Measurements from ENCODE around the gene AATF. TPM values are rescaled to one million over a fixed set of nuclear protein-coding genes. Genes with fewer than 3 reads are reported as not detected.
A peak's percentile ranks its signal among the peaks of the same experiment; 100 is the strongest.

The AATF gene
- total RNA-seq, 1 donor from 2014 or later: 31.3 TPM

DNA sequence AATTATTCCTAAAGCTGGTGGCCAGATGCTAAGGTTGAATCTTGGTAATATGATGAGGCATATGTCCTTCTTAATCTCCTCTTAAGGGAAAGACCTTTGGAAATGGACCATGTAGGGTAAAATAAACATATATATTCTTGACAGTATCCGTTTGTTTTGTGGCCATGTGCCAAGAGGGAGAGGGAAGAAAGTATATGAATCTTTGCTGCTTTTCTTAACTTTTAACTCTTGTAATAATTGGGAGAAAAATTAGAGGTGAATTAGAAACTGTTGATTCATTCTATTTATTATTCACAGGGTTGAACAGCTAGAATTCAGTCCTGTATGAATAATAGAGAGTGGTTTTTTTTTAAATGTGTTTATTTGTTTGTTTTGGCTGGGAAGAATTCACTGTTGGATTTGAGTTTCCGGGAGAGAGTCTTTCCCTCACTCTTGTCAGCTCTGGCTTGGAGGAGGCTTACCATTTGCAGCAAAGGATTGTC, 31.6 kb downstream of the AATF start:
- TF ChIP-seq, protein P1, sequence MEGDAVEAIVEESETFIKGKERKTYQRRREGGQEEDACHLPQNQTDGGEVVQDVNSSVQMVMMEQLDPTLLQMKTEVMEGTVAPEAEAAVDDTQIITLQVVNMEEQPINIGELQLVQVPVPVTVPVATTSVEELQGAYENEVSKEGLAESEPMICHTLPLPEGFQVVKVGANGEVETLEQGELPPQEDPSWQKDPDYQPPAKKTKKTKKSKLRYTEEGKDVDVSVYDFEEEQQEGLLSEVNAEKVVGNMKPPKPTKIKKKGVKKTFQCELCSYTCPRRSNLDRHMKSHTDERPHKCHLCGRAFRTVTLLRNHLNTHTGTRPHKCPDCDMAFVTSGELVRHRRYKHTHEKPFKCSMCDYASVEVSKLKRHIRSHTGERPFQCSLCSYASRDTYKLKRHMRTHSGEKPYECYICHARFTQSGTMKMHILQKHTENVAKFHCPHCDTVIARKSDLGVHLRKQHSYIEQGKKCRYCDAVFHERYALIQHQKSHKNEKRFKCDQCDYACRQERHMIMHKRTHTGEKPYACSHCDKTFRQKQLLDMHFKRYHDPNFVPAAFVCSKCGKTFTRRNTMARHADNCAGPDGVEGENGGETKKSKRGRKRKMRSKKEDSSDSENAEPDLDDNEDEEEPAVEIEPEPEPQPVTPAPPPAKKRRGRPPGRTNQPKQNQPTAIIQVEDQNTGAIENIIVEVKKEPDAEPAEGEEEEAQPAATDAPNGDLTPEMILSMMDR (IDR thresholded peaks at IDR 0.05; ENCODE audit: unreplicated experiment): no peak
- Mint-ChIP-seq H3K27ac (peak overlapping the region; percentile 81), H3K4me3 (peak overlapping the region; percentile 13), H3K4me1 (peaks cover 45% of the 10 kb centered on the region), H3K36me3 (peaks cover 6% of the 10 kb centered on the region), H3K9me3 (no peaks in the 10 kb centered on the region), H3K27me3 (ENCODE audit: low read depth) (no peaks in the 10 kb centered on the region)
- no peak for DNase-seq (ENCODE audit: low spot score in 2 of 2, unreplicated experiment in 2 of 2)

DNA sequence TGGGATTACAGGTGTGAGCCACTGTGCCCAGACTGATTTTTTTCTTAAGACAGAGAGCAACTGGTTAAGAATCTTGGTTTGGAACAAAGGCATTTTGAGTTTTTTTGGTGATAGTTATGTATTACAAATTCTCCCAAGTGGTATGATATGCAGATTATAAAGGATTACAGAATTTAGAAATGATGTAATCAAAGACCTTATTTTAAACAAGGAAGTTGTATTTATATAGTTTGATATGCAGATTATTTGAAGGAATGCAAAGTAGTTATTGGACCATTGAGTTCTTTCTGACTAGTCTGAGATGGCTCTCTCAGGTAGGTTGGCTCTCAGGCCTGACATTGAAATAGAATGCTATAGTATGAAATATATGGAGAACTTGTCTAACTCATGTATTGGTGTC, 34.9 kb downstream of the AATF start:
- H3K4me1 Mint-ChIP-seq: peaks cover 30% of the 10 kb centered on the region
- no peak overlapping the region for H3K4me3 Mint-ChIP-seq
- peaks cover 15% of the 10 kb centered on the region for H3K36me3 Mint-ChIP-seq
- H3K27ac Mint-ChIP-seq: no peak overlapping the region
- H3K9me3 Mint-ChIP-seq: no peaks in the 10 kb centered on the region
- TF ChIP-seq, protein P1 (IDR thresholded peaks at IDR 0.05; ENCODE audit: unreplicated experiment): no peak
- H3K27me3 Mint-ChIP-seq (ENCODE audit: low read depth): no peaks in the 10 kb centered on the region
- no peak for DNase-seq (ENCODE audit: low spot score in 2 of 2, unreplicated experiment in 2 of 2)

DNA sequence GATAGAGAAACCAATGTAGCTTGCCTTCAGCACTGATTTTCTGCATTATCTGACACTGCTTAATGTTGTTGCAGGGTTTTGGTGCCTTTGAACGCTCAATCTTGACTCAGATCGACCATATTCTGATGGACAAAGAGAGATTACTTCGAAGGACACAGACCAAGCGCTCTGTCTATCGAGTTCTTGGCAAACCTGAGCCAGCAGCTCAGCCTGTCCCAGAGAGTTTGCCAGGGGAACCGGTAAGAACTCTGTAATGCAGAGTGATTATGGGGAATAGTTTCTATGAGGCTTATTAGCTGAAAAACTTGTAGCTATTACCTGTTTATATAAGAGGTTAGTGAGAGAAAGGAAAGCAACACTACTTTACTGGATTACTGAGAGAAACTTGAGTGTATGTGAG, 40.4 kb downstream of the AATF start:
- Mint-ChIP-seq H3K36me3 (peaks cover 35% of the 10 kb centered on the region), H3K27ac (no peak overlapping the region), H3K4me1 (peaks cover 6% of the 10 kb centered on the region), H3K4me3 (no peak overlapping the region), H3K9me3 (no peaks in the 10 kb centered on the region), H3K27me3 (ENCODE audit: low read depth) (no peaks in the 10 kb centered on the region)
- no peak for DNase-seq (ENCODE audit: low spot score in 2 of 2, unreplicated experiment in 2 of 2)
- TF ChIP-seq, protein P1 (IDR thresholded peaks at IDR 0.05; ENCODE audit: unreplicated experiment): no peak

DNA sequence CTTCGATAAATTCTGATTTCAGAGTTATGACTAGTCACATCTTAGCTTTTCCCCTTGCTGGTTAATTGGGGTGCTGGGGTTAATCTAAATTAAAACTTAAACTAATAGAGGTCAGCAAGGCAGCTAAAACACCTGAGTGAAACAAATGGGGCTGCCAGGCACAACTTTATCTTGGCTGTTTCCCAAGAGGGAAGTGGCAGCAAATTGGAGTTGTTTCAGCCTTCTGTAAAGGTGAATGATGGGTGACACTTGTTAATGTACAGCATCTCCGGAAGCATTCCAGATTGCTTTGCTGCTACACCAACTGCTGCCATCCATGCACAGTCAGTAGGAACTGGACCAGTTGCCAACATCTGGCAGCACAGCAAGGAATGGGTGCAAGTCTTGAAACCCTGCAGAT, 43.9 kb downstream of the AATF start:
- Mint-ChIP-seq H3K4me1 (peaks cover 9% of the 10 kb centered on the region), H3K4me3 (no peak overlapping the region), H3K27ac (no peak overlapping the region), H3K27me3 (ENCODE audit: low read depth) (no peaks in the 10 kb centered on the region), H3K9me3 (peaks cover 9% of the 10 kb centered on the region), H3K36me3 (peaks cover 51% of the 10 kb centered on the region)
- DNase-seq (ENCODE audit: low spot score in 2 of 2, unreplicated experiment in 2 of 2): no peak
- TF ChIP-seq, protein P1 (IDR thresholded peaks at IDR 0.05; ENCODE audit: unreplicated experiment): no peak

DNA sequence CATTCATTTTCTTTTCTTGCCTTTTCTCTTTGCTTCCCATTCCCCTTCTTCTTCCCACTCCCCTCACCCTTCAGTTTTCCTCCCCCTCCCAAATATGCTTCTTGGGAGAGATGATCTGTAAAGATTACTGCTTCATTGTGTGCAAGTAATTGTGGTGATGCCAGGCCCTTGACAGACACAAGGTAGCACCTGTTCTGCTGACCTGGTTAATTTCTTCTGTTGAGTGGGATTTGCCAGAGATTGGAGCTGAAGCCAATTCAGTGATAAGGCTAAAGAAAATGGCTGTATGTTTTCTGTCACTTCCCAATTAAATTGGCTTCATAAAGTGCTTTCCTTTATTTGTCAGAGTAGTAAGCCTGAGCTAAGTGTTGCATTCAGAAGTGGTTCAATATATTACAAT, 44.5 kb downstream of the AATF start:
- TF ChIP-seq, protein P1 (IDR thresholded peaks at IDR 0.05; ENCODE audit: unreplicated experiment): no peak
- H3K36me3 Mint-ChIP-seq: peaks cover 55% of the 10 kb centered on the region
- H3K27ac Mint-ChIP-seq: no peak overlapping the region
- no peak for DNase-seq (ENCODE audit: low spot score in 2 of 2, unreplicated experiment in 2 of 2)
- peaks cover 9% of the 10 kb centered on the region for H3K4me1 Mint-ChIP-seq
- H3K9me3 Mint-ChIP-seq: peaks cover 13% of the 10 kb centered on the region
- no peak overlapping the region for H3K4me3 Mint-ChIP-seq
- no peaks in the 10 kb centered on the region for H3K27me3 Mint-ChIP-seq (ENCODE audit: low read depth)

DNA sequence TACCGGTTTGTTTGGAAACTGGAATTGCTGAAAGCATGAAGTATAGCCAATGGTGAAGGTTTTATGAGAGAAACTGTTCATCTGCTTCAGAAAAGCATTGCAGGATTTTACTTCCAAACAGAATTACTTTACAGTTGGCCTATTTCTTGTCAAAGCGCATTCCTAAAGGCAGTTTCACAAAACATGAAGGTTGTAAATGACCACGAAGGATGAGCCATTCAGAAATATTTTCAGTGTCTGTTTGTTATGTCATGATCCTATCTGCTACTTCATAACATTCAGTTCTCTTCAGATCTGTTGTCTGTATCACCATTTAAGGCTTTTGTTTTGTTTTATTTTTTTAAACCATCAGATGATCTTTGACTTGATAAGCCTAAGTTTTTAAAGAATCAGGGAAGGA, 45.7 kb downstream of the AATF start:
- peaks cover 22% of the 10 kb centered on the region for H3K9me3 Mint-ChIP-seq
- H3K36me3 Mint-ChIP-seq: peaks cover 53% of the 10 kb centered on the region
- no peak overlapping the region for H3K4me3 Mint-ChIP-seq
- no peaks in the 10 kb centered on the region for H3K27me3 Mint-ChIP-seq (ENCODE audit: low read depth)
- H3K27ac Mint-ChIP-seq: no peak overlapping the region
- TF ChIP-seq, protein P1 (IDR thresholded peaks at IDR 0.05; ENCODE audit: unreplicated experiment): no peak
- DNase-seq (ENCODE audit: low spot score in 2 of 2, unreplicated experiment in 2 of 2): no peak
- peaks cover 9% of the 10 kb centered on the region for H3K4me1 Mint-ChIP-seq

All from mesothelial cell of epicardium (in vitro differentiated cells).